ENCODE results near the gene AGBL2. TPM values are rescaled to one million over a fixed set of nuclear protein-coding genes. Genes with fewer than 3 reads are reported as not detected.
"Not testable (repeated sequence)": the region's sequence is repeated elsewhere in the genome, so short reads cannot be mapped to it uniquely, and the experiment has no call there.

Gene AGBL2, protein sequence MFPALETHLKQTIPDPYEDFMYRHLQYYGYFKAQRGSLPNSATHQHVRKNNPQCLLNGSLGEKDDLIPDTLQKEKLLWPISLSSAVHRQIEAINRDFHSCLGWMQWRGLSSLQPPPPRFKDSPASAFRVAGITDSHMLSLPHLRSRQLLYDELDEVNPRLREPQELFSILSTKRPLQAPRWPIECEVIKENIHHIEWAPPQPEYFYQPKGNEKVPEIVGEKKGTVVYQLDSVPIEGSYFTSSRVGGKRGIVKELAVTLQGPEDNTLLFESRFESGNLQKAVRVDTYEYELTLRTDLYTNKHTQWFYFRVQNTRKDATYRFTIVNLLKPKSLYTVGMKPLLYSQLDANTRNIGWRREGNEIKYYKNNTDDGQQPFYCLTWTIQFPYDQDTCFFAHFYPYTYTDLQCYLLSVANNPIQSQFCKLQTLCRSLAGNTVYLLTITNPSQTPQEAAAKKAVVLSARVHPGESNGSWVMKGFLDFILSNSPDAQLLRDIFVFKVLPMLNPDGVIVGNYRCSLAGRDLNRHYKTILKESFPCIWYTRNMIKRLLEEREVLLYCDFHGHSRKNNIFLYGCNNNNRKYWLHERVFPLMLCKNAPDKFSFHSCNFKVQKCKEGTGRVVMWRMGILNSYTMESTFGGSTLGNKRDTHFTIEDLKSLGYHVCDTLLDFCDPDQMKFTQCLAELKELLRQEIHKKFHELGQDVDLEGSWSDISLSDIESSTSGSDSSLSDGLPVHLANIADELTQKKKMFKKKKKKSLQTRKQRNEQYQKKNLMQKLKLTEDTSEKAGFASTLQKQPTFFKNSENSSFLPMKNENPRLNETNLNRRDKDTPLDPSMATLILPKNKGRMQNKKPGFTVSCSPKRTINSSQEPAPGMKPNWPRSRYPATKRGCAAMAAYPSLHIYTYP
- total RNA-seq: 1 to 10 TPM; 1.7 to 3.0 TPM
- polyA plus RNA-seq: 1 to 10 TPM in 1 of 2 donors, under 1 TPM in 1; 0.36 to 3.6 TPM

DNA sequence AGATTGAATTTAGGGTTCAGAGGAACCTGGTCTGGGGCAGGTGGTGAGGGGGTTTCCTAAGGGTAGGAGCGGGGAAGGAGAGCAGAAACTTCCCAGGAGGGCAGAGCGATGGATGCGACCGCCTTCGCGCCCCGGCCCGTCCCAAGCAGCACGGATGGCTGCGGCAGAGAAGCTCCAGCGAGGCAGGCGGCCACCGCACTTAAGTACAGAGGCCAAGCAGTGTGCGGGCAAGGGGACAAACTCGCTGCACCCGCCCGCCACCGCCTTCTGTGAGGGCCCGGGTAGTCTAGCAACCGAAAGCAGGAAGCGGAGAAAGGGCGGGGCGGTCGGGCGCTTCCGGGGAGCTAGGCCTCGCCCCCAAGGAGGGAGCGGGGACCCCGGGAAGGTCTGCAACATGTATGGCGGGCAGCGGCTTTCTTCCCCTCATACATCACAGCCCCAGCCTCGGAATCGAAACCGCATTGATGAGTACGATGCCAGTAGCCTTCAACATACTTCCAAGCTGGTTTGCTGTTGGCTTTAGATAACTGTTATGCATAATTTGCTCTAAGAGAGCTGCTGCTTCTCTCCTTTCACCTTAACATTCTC lies at the start of gene AGBL2:
AGBL2 (minus strand) TSS at position 288 of the 588 bp plus-strand sequence. CDS start 719 bp downstream, outside the sequence.
- no peaks in the 10 kb centered on the region for H3K9me3 ChIP-seq (ENCODE audit: control insufficient read depth in 4 of 4, low read length in 3 of 4)
- TF ChIP-seq EGR1 (IDR thresholded peaks at IDR 0.05; ENCODE audit: low read depth in 2 of 2): no peak
- TF ChIP-seq FOXA1 (IDR thresholded peaks at IDR 0.05): no peak
- TF ChIP-seq HNF4A (conservative IDR thresholded peaks at IDR 0.05): peak in 1 of 2 donors; percentile 11
- TF ChIP-seq RXRA (IDR thresholded peaks at IDR 0.05): peak in 1 of 2 donors; percentile 3
- peak; percentile 41 to 73 for TF ChIP-seq GABPA (IDR thresholded peaks at IDR 0.05 in 1 of 2, conservative IDR thresholded peaks at IDR 0.05 in 1 of 2)
- TF ChIP-seq YY1 (IDR thresholded peaks at IDR 0.05): peak; percentile 12
- under 1% methylated on average over 35 of the region's 35 CpGs for WGBS
- no peaks in the 10 kb centered on the region for H3K27me3 ChIP-seq (ENCODE audit: control insufficient read depth in 4 of 4, insufficient read depth in 4 of 4, low read length in 3 of 4)
- peak; percentile 78 for DNase-seq (ENCODE audit: low spot score)
- H3K4me1 ChIP-seq (ENCODE audit: control insufficient read depth in 4 of 4, insufficient read depth in 4 of 4, low read length in 3 of 4): peaks cover 3 to 23% (median 9%) of the 10 kb centered on the region in 4 donors
- peaks cover 6 to 28% (median 22%) of the 10 kb centered on the region in 4 donors for H3K36me3 ChIP-seq (ENCODE audit: control insufficient read depth in 4 of 4, insufficient read depth in 3 of 4, low read depth in 1 of 4, low read length in 3 of 4)
- H3K9ac ChIP-seq (ENCODE audit: low read depth in 1 of 2, low read length in 2 of 2): peak within 1 kb of the TSS; percentile 62 to 67
- H3K27ac ChIP-seq (ENCODE audit: low read depth in 1 of 2, low read length in 2 of 2): peak within 1 kb of the TSS; percentile 55 to 64
- peak within 1 kb of the TSS; percentile 64 to 97 (median 68) for H3K4me3 ChIP-seq (ENCODE audit: low read depth in 1 of 3, low read length in 3 of 3)

DNA sequence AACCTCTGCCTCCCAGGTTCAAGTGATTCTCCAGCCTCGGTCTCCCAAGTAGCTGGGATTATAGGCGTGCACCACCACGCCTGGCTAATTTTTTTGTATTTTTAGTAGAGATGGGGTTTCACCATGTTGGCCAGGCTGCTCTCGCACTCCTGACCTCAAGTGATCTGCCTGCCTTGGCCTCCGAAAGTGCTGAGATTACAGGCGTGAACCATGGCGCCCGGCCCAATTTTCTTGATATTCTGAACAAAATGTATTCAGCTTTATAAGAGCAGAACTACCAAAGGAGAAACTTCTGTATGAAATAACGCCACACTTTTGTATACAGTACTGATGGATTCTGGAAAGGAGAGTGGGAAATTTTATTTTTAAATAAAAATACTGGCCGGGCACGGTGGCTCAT lies 44.1 kb upstream of the AGBL2 start:
- not testable (repeated sequence) for H3K27me3 ChIP-seq (ENCODE audit: control insufficient read depth in 4 of 4, insufficient read depth in 4 of 4, low read length in 3 of 4); H3K27ac ChIP-seq (ENCODE audit: low read depth in 1 of 2, low read length in 2 of 2); H3K4me3 ChIP-seq (ENCODE audit: low read depth in 1 of 3, low read length in 3 of 3); H3K4me1 ChIP-seq (ENCODE audit: control insufficient read depth in 4 of 4, insufficient read depth in 4 of 4, low read length in 3 of 4); H3K9ac ChIP-seq (ENCODE audit: low read depth in 1 of 2, low read length in 2 of 2); DNase-seq (ENCODE audit: low spot score); H3K9me3 ChIP-seq (ENCODE audit: control insufficient read depth in 4 of 4, low read length in 3 of 4)
- WGBS: 90% methylated on average over 11 of the region's 11 CpGs
- peaks cover 26 to 62% (median 35%) of the 10 kb centered on the region in 4 donors for H3K36me3 ChIP-seq (ENCODE audit: control insufficient read depth in 4 of 4, insufficient read depth in 3 of 4, low read depth in 1 of 4, low read length in 3 of 4)

GRCh38 chr11:47756208-47756607 lies 41.0 kb upstream of the AGBL2 start:
- Histone ChIP-seq H3K27ac (ENCODE audit: low read depth in 1 of 2, low read length in 2 of 2) (no peak overlapping the region), H3K4me3 (ENCODE audit: low read depth in 1 of 3, low read length in 3 of 3) (no peak overlapping the region), H3K4me1 (ENCODE audit: control insufficient read depth in 4 of 4, insufficient read depth in 4 of 4, low read length in 3 of 4) (no peaks in the 10 kb centered on the region), H3K9me3 (ENCODE audit: control insufficient read depth in 4 of 4, low read length in 3 of 4) (no peaks in the 10 kb centered on the region), H3K36me3 (ENCODE audit: control insufficient read depth in 4 of 4, insufficient read depth in 3 of 4, low read depth in 1 of 4, low read length in 3 of 4) (peaks cover 31 to 63% (median 49%) of the 10 kb centered on the region in 4 donors), H3K9ac (ENCODE audit: low read depth in 1 of 2, low read length in 2 of 2) (no peak overlapping the region), H3K27me3 (ENCODE audit: control insufficient read depth in 4 of 4, insufficient read depth in 4 of 4, low read length in 3 of 4) (no peaks in the 10 kb centered on the region)
- DNase-seq (ENCODE audit: low spot score): no peak
- TF ChIP-seq, protein P1, sequence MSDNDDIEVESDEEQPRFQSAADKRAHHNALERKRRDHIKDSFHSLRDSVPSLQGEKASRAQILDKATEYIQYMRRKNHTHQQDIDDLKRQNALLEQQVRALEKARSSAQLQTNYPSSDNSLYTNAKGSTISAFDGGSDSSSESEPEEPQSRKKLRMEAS (IDR thresholded peaks at IDR 0.05): no peak
- no peak for TF ChIP-seq YY1 (IDR thresholded peaks at IDR 0.05)
- no peak for TF ChIP-seq GABPA (IDR thresholded peaks at IDR 0.05 in 1 of 2, conservative IDR thresholded peaks at IDR 0.05 in 1 of 2)
- TF ChIP-seq FOXA1 (IDR thresholded peaks at IDR 0.05): no peak
- TF ChIP-seq SP1 (IDR thresholded peaks at IDR 0.05): no peak
- no peak for TF ChIP-seq FOXA2 (IDR thresholded peaks at IDR 0.05)
- TF ChIP-seq JUND (IDR thresholded peaks at IDR 0.05): no peak
- TF ChIP-seq RAD21 (IDR thresholded peaks at IDR 0.05): no peak
- TF ChIP-seq NR2F2 (IDR thresholded peaks at IDR 0.05): no peak
- no peak for TF ChIP-seq RXRA (IDR thresholded peaks at IDR 0.05)
- TF ChIP-seq EGR1 (IDR thresholded peaks at IDR 0.05; ENCODE audit: low read depth in 2 of 2): no peak
- TF ChIP-seq, protein P2, sequence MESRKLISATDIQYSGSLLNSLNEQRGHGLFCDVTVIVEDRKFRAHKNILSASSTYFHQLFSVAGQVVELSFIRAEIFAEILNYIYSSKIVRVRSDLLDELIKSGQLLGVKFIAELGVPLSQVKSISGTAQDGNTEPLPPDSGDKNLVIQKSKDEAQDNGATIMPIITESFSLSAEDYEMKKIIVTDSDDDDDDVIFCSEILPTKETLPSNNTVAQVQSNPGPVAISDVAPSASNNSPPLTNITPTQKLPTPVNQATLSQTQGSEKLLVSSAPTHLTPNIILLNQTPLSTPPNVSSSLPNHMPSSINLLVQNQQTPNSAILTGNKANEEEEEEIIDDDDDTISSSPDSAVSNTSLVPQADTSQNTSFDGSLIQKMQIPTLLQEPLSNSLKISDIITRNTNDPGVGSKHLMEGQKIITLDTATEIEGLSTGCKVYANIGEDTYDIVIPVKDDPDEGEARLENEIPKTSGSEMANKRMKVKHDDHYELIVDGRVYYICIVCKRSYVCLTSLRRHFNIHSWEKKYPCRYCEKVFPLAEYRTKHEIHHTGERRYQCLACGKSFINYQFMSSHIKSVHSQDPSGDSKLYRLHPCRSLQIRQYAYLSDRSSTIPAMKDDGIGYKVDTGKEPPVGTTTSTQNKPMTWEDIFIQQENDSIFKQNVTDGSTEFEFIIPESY (IDR thresholded peaks at IDR 0.05): no peak
- WGBS: 95% methylated on average over 4 of the region's 4 CpGs

Measured in liver (tissue), 9 donors.